ENCODE data around the gene PA2G4.

DNA sequence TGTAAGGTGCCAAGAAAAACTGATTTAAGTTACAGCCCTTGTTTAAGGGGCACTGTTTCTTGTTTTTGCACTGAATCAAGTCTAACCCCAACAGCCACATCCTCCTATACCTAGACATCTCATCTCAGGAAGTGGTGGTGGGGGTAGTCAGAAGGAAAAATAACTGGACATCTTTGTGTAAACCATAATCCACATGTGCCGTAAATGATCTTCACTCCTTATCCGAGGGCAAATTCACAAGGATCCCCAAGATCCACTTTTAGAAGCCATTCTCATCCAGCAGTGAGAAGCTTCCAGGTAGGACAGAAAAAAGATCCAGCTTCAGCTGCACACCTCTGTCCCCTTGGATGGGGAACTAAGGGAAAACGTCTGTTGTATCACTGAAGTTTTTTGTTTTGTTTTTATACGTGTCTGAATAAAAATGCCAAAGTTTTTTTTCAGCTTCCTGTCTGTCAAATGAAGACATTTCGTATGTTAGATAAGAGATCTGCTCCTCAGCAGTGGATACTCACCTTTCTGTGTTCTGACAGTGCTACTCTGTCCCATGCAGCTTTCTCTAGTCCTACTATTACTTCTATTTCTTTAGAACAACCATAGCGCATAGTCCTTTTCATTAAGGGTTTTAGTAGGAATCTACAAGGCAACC is 1.2 kb upstream of the PA2G4 start:
- TF ChIP-seq, protein P1, sequence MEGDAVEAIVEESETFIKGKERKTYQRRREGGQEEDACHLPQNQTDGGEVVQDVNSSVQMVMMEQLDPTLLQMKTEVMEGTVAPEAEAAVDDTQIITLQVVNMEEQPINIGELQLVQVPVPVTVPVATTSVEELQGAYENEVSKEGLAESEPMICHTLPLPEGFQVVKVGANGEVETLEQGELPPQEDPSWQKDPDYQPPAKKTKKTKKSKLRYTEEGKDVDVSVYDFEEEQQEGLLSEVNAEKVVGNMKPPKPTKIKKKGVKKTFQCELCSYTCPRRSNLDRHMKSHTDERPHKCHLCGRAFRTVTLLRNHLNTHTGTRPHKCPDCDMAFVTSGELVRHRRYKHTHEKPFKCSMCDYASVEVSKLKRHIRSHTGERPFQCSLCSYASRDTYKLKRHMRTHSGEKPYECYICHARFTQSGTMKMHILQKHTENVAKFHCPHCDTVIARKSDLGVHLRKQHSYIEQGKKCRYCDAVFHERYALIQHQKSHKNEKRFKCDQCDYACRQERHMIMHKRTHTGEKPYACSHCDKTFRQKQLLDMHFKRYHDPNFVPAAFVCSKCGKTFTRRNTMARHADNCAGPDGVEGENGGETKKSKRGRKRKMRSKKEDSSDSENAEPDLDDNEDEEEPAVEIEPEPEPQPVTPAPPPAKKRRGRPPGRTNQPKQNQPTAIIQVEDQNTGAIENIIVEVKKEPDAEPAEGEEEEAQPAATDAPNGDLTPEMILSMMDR (IDR thresholded peaks at IDR 0.05): no peak
- TF ChIP-seq POLR2A (IDR thresholded peaks at IDR 0.05): no peak

All from heart left ventricle (tissue), 13 donors.